Stimulated activated CD4-positive, alpha-beta T cell treated with anti-CD3 and anti-CD28 coated beads, Interleukin-2, amount 100 ng/mL, for 48 hours (primary cell): ENCODE data around the gene NYNRIN.
"Not testable (repeated sequence)": the region's sequence is repeated elsewhere in the genome, so short reads cannot be mapped to it uniquely, and the experiment has no call there.

ENCODE experiments used
- DNase-seq, 2 donors: peaks; one replicate each; pipeline ENCODE4 v3.0.0-alpha.2; 2020

NYNRIN gene

DNA sequence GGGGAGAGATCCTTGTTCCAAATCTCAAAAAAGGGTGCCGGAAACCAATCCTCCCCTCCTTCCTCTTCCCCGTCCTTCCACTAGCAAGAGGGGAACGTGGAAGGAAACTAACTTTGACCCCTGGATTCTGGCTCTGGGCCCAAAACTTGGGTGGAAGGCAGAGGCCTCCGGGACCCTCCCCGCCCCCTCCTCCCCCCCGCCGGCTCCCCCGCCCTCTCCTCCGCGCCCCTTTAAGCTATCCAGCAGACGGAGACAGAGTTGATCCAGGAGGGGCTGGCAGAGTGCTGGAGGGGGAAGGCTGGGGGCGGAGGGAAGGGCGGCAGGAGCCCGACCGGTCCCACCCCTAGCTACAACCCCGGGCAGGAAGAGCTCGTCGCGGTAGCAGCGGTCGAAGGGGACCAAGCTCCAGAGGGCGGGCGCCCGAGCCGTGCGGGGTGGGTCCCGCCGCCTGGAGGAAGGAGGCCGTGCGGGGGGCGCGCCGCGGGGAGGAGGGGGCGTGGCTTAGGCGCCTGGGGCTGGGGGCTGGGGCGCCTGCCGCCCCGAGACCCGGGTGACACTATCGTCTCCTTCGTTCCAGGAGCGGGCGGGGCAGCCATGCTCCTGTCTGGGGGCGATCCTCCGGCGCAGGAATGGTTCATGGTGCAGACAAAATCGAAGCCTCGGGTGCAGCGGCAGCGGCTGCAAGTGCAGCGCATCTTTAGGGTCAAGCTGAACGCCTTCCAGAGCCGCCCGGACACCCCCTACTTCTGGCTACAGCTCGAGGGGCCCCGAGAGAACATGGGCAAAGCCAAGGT, at the start of gene NYNRIN:
Gene NYNRIN, plus strand, starts transcription at position 351 of the 794 bp plus-strand sequence. Its CDS starts 244 bp downstream, at position 595.
- DNase-seq: peak in 1 of 2 donors; percentile 11

DNA sequence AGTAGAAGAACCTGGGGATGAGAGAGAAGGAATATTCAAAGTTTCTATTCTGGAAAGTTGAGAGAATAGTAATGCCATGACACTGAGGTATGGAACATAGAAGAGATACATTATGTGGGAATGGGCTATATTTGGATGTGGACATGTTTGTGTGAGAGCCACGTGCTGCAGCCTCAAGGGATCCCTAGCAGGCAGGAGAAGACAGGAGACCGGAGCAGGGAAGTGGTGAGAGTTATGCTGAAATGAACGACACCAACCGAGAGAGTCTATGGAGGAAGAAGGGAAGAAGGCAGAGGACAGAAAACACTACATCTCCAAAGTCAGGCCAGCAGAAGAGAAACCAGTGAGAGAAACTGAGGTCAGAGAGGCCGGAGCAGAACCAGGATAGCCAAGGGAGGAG, 49.1 kb upstream of the NYNRIN start:
- DNase-seq: no peak

DNA sequence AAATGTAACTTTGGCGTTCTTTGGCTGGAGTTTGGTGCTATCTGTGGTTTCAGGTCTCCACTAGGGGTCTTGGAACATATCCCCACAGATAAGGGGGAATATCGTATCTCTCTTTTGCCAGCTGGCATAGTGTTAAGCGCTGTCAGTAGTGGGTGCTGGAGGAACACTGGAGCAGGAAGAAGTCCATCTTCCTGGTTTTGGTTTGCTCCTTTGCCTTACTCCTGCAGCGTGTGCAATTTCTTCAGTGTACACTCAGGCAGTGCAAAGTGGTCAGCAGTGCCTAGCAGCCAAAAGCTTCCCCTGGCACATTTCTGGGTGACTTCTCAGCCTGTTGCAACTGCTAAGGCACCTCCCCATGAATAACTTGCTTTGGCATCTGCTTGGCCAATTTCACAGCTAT, 47.3 kb upstream of the NYNRIN start:
- no peak for DNase-seq

DNA sequence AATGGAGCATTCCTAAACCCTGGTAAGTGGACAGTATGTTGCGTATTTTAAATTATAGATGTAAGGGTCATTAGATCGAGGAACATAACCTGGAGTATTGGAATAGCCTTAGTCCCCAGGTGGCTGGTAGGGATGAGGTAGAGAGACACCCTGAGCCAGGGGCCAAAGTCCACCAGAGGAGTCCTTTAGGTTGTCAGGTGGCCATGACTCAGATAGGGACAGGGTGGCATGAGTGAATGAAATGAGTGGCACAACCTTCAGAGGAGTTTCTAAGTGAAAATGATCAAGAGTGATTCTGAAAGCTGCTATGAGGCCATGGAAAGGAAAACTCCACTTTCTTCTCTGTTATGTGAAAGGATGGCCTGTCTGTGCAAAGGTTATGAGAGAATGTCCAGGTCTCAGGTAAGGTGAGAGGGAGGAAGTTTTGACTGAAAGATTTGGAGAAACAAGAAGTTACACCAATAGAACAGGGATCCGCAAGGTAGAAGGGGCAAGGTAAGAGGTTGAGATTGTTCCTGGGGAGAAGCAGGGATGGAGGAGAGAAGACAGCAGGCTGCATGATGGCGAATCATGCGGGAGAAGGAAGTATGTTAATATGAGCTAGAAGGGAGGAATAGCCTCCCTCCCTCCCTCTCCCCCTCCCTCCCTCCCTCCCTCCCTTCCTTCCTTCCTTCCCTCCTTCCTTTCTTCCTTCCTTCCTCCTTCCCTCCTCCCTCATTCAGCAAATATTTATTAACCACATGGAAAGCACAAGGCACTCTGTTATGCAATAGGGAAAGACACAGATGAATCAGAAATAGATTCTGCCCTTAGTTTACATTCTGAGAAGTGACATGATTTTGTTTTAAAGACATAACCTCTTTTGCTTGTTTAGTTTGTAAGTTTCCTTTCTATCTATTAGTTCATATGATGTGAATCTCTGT, 45.0 kb upstream of the NYNRIN start:
- DNase-seq: no peak

DNA sequence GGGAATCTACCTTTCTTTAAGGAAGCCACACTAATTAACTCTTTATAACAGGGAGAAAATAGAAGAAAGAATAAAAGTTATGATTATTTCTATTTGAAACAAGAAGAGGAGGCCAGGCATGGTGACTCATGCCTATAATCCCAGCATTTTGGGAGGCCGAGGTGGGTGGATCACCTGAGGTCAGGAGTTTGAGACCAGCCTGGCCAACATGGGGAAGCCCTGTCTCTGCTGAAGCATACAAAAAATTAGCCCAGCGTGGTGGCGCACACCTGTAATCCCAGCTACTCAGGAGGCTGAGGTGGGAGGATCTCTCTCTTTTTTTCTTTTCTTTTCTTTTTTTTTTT, 44.3 kb upstream of the NYNRIN start:
- DNase-seq: not testable (repeated sequence)

DNA sequence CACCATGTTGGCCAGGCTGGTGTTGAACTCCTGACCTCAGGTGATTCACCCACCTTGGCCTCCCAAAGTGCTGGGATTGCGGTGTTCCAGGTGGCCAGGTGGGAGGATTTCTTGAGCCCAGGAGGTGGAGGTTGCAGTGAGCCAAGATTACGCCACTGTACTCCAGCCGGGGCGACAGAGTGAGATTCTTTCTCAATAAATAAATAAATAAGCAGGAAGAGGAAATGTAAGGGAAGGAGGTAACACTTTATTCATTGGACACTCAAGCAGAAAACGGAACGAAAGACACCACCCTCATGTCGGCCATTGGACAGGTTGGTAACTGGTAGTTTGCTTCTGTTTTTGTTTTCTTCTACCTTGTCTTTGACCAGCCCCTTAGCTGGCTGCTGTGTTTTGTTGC, 43.8 kb upstream of the NYNRIN start:
- no peak for DNase-seq

DNA sequence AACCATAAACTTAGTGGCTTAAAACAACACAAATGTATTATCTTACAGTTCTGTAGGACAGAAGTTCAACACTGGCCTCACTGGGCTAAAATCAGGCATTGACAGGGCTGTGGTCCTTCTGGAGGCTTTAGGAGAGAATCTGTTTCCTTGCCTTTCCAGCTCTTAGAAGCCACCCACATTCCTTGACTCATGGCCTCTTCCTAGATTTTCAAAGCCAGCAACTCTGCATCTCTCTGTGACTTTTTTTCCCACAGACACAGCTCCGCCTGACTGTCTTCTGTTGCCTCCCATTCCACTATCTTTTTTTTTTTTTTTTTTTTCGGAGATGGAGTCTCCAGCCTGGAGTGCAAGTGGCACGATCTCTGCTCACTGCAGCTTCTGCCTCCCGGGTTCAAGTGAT, 42.6 kb upstream of the NYNRIN start:
- no peak for DNase-seq

DNA sequence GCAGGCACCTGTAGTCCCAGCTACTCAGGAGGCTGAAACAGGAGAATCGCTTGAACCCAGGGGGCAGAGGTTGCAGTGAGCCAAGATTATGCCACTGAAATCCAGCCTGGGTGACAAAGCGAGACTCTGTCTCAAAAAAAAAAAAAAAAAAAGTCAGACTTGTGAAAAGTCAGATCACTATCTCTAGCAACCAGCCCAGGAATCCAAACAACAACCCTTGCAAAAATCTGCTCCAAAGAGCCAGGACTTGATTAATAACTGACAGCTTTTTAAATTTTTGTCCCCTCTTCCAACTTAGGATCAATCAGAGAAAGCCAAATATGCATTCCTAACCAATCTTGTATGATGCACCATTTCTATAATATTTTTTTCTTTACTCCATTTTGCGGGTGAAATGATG, 38.5 kb upstream of the NYNRIN start:
- no peak for DNase-seq

DNA sequence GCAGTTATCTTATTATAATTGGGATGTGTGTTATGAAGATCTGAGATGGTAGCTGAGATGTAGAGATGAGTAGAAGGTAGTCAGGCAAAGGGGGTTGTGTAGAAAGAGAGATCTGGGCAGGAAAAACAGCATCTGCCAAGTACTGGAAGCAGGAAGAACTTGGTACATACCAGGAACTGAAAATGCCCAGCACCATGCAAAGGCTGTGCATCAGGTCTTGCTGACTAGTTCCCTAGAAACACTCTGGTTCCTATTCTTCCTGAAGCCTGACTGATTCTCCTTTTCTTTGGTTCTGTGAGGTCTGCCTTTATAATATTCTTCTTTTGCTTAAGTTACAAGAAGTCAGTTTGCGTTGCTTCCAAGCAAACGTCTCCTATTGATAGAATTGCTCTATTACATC, 37.5 kb upstream of the NYNRIN start:
- no peak for DNase-seq

DNA sequence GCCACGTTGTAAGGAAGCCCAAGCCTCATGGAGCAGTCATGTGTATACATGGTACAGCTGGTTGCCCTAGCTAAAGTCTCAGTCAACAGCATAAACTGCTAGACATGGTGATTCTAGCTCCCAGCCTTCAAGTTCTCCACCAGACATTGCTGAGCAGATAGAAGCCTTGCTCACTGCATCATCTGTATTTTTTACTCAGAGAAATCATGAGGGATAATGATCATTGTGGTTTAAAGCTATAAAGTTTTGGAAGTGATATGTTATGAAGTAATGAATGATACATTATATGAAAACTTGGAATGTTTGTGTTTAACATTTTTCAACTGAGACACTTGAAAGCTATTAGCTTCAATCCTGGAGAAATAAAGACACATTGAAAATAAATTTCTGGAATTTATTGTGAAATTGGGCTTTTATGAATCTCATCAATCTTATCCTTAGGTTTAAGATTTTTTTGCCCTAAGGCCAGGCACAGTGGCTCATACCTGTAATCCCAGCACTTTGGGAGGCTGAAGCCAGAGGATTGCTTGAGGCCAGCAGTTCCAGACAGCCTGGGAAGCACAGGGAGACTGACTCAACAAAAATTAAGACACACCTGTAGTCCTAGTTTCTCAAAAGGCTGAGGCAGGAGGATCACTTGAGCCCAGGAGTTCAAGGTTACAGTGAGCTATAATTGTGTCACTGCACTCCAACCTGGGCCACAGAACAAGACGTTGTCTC, 36.4 kb upstream of the NYNRIN start:
- DNase-seq: no peak

DNA sequence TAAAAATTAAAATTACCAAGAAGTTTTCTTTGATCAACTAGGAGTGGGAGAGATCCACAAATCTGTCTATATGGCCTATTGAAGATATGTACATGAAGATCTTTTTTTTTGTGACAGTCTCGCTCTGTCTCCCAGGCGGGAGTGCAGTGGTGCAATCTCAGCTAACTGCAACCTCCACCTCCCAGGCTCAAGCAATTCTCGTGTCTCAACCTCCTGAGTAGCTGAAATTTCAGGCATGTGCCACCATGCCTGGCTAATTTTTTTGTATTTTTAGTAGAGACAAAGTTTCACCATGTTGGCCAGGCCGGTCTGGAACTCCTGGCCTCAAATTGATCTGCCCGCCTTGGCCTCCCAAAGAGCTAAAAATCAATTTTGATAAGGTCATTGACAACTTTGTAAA, 35.4 kb upstream of the NYNRIN start:
- DNase-seq: no peak

DNA sequence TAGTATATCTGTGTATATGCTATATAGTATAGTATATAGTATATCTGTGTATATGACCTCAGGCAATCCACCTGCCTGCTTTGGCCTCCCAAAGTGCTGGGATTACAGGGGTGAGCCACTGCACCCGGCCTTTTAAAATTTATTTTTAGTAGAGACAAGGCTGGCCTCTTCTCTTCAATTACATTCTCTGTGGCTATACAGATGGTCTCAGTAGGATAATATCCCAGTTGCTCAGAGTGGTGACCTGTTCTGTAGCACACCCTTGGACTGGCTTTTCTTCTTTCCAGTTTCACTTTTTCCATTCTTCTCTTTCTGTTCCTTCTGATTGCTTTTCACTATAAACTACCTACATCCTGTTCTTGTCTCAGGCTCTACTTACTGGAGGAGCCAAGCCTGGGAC, 34.0 kb upstream of the NYNRIN start:
- DNase-seq: no peak

DNA sequence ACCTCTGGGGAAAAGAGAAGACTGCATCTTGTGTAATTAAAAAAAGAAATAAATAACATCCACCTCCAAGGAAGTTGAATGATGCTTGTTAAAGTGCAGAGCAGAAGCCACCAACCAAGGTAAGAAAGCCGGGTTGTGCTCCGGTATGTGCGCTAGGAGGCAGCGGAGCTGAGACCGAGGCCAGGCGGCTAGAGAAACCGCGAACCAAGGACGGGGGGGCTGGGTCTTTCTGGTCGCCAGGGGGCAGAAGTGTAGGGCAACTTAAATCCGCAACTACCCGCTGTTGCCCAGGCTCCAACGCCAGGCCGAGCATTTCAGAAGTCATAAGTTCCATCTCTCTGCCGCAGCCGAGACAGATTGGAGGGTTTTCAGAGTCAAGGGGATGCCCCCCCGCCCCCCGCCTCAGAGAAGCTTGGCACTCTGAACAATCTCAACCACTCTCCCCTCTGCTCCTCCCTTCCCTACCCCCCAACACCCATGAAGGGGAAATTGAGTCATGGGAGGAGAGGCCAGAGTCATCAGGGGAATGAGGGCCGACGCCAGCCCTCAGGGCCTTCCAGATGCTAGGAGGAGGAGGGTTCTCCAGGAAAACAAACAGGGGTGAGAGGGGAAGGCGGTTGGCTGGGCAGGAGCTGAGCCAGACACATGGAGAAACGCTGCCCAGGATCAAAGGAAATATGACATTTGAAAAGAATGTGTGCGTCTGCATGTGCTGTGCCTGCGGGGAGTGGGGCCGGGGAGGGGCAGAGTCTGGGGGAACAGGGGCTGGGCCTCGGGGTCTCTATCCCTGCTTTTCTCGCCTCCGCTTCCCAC, 33.0 kb upstream of the NYNRIN start:
- peak; percentile 46 to 62 for DNase-seq

DNA sequence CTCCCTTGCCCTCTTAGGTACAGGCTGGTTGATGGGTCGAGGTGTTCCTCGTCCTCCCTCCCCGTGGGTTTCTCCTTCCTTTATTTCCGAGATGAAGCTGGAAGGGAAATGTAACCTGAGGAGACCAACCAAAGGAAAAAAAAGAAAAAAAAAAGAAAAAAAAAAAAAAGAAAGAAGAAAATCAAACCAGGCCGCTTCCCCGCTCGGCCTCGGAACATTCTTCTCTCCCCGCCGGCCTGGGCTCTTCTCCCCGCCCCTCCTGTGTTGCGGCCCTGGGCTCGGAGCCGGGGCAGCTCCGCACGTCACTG, 32.4 kb upstream of the NYNRIN start:
- no peak for DNase-seq

DNA sequence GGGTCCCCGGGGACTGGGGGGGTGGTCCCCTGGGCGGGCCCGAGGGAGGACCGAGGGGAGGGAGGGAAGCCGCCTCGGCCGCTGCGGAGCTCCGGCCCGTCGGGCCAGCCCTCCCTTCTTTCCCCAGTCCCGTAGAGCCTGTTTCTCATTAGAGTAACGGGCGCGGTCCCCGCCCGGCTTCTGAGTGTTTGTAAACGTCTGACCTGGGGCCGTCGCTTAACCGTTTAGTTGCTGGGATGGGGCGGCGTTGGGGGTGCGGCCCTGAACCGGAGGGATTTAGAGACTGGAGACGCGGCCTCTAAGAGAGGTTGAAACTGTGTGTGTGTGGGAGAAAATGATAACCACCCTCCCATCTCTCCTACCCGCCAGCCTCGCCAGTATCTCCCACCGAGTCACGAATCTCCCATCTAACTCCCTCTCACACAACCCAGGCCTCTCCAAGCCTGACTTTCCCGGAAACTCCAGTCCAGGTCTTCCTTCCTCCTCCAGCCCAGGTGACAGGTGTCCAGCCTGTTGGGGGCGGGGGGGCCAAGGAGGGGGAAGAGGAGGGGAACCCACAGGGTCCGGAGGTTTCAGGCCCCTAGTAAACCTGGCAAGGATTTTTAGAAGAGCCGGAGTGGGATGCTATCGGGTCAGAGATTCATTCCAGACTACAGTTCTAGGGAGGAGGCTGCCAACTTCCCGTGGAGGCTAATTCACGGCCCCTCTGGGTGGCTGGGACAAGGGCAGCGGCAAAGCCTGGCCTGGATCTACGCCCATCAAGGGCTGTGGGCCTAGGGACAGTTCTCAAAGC, 31.9 kb upstream of the NYNRIN start:
- DNase-seq: no peak

DNA sequence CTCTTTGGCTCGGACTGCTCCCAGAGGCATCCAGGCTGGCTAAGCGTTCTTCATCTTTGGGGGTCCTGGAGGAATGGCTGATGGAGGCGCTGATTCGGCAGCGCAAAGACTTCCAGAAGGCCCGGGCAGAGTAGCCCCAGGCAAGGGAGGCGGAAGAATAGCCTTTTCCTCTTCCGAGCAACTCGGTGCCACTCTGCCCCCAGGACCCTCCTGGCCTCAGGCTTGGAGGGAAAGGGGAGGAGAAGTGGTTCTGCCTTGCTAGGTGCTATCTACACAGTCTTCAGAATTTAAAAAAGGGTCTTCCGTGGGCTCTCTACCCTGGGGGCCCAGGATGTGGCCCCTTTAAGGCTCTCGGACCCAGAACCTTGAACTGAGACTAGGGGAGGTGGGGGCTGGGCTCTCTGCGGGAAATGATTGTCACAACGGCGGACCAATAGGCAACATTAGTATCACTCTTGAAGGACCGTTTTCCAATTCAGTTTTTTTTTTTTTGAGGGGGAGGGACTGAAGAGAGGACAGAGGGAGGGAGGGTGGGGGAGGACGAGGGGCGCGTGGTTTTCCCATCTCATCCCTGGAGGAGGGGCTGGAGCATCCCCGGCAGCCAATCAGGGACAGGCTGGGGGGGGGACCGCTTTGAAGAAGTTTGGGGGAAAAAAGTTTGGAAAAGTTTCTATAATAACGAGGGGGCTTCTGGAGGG, 31.1 kb upstream of the NYNRIN start, which contains the start of gene NFATC4:
Gene NFATC4, plus strand, starts transcription at position 671 of the 698 bp plus-strand sequence. CDS start 157 bp downstream, outside the sequence.
- DNase-seq: no peak

DNA sequence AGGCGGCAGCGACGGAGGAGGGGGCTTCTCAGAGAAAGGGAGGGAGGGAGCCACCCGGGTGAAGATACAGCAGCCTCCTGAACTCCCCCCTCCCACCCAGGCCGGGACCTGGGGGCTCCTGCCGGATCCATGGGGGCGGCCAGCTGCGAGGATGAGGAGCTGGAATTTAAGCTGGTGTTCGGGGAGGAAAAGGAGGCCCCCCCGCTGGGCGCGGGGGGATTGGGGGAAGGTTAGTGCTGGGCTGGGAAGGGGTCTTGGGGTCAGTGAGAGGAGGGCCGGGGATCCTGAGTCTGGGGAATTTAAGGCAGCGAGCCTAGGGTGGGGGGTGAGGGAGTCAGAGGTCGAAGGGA, 30.6 kb upstream of the NYNRIN start:
- DNase-seq: no peak

DNA sequence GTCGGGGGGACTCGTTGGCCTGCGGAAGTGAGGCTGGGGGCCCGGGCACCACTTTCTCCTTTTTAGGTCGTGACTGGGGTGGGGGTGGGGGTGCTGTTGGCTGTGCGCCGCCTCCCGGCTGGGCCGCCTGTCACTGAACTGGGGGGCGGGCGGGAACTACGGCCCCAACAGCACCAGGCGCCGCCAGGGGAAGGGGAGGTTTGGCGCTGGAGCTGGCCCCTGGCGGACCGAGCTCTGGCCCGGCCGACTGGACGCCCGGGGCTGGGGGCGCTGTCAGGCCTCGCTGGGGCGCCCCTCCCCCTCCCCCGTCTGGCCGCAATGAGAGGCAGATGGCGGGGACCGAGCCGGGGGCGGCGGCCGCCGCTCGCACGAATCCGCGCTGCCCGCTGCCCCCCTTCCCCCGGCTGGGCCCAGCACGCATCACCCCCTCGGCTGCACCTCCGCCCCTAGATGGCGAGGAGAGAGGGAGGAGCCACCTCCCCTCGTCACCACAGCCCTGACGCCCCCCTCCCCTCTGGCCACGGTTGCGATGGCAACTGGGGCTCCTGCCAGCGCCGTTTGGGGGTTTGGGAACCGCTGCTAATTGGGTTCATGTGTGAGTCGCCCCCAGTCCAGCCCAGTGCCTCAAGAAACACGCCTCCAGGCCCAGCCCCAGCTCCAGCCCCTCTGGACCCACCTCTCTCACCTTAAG, 30.1 kb upstream of the NYNRIN start:
- no peak for DNase-seq

DNA sequence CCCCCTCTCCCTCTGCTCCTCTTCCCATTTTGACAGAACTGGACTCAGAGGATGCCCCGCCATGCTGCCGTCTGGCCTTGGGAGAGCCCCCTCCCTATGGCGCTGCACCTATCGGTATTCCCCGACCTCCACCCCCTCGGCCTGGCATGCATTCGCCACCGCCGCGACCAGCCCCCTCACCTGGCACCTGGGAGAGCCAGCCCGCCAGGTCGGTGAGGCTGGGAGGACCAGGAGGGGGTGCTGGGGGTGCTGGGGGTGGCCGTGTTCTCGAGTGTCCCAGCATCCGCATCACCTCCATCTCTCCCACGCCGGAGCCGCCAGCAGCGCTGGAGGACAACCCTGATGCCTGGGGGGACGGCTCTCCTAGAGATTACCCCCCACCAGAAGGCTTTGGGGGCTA, 29.3 kb upstream of the NYNRIN start:
- no peak for DNase-seq

DNA sequence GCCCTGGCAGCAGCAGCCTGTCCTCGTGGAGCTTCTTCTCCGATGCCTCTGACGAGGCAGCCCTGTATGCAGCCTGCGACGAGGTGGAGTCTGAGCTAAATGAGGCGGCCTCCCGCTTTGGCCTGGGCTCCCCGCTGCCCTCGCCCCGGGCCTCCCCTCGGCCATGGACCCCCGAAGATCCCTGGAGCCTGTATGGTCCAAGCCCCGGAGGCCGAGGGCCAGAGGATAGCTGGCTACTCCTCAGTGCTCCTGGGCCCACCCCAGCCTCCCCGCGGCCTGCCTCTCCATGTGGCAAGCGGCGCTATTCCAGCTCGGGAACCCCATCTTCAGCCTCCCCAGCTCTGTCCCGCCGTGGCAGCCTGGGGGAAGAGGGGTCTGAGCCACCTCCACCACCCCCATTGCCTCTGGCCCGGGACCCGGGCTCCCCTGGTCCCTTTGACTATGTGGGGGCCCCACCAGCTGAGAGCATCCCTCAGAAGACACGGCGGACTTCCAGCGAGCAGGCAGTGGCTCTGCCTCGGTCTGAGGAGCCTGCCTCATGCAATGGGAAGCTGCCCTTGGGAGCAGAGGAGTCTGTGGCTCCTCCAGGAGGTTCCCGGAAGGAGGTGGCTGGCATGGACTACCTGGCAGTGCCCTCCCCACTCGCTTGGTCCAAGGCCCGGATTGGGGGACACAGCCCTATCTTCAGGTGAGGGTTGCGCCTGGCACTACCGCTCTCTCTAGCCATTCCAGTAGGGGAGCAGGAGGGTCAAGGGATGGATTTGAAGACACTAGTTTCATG, 28.7 kb upstream of the NYNRIN start:
- DNase-seq: no peak
